Measurements from ENCODE around the gene EIF4E2.

The EIF4E2 gene, protein sequence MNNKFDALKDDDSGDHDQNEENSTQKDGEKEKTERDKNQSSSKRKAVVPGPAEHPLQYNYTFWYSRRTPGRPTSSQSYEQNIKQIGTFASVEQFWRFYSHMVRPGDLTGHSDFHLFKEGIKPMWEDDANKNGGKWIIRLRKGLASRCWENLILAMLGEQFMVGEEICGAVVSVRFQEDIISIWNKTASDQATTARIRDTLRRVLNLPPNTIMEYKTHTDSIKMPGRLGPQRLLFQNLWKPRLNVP

GRCh38 chr2:232550354-232551249 is at the start of gene EIF4E2, which contains the start of gene TIGD1:
EIF4E2 (plus strand) TSS chr2:232550689; CDS start chr2:232550725, 36 bp downstream.
TIGD1 (minus strand) TSS chr2:232550557; CDS start chr2:232549882, 675 bp downstream.
- DNase-seq = peak; percentile 95

DNA sequence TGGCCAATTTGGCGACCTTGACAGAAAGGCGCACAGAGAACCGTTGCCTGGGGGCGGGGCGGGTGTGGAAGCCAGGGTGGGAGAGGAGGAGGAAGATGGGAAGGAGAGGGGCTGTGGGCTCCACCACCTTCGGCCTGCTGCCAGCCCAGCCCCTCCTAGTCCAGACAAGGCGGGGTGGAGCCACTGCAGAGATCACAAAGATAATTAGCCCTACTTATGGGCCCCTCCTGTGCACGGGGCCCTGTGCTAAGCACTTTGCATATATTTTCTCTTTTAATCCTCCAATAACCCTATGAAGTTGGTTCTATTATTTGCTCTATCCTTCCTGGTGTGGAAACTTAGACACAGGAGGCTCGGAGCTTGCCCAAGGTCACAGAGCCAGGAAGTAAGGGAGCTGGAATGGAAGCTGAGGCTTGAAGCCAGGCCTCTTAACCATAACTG is 49.1 kb upstream of the EIF4E2 start:
- DNase-seq = no peak

- DNase-seq = no peak
Observed at GRCh38 chr2:232501794-232502390, 48.6 kb upstream of the EIF4E2 start.

GRCh38 chr2:232502511-232502910 is 48.0 kb upstream of the EIF4E2 start:
- DNase-seq = no peak

- peak; percentile 18 for DNase-seq
Observed at GRCh38 chr2:232502911-232503808, 47.3 kb upstream of the EIF4E2 start.

GRCh38 chr2:232503809-232504323 is 46.6 kb upstream of the EIF4E2 start:
- DNase-seq = no peak

DNA sequence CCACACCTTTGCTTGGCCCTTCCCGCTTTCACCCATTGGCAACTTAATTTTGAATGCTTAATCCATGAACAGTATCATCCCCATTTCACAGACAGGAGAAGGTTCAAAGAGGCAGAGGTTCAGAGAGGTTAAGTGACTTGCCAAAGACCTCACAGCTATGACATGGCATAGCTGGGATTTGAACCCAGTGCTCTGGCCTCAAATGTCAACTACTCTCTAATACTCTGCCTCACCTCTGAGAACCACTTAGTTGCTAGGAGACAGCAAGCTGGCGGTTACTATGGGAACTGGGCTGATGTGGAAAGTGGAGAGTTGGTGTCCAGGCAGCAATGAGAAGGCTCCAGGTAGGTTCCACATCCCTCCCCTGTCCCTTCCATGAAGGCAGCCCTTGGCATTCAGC is 46.1 kb upstream of the EIF4E2 start:
- no peak for DNase-seq

DNA sequence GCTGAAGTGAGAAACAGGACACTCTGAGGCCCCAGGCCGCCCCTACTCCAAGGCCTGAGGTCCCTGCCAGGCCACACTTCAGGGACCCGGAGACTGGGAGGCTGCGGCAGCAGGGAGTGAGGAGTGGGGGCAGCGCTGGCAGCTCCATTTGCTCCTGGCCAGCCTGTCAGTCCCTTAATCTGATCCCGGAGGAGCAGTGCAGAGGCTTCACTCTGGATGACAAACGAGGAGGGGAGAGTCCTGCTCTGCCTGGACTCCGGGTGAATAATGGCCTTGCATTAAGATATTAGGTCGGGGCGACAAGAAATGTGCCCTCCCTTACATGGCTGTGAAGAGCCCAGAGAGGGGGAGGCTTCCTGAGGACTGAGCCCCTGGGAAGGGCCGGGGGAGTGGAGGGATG is 44.6 kb upstream of the EIF4E2 start:
- no peak for DNase-seq

DNA sequence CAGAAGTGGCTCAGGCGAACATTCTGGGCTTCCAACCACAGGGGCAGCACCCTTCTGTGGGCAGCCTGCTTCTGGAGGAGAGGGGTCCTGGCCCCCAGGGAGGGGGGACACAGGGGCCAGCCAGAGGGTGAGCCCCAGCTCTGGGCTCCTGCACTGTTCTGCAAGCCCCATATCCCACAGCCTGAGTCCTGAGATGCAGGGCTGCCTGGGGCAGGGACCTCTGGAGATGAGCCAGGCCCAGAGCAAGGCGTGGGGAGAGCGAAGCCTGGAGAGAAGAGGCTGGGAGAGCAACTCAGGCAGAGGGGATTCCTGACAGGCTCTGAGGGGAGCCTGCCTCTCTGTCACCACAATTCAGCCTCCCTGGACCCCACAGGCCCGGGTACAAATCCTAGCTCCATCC is 43.8 kb upstream of the EIF4E2 start:
- no peak for DNase-seq

DNA sequence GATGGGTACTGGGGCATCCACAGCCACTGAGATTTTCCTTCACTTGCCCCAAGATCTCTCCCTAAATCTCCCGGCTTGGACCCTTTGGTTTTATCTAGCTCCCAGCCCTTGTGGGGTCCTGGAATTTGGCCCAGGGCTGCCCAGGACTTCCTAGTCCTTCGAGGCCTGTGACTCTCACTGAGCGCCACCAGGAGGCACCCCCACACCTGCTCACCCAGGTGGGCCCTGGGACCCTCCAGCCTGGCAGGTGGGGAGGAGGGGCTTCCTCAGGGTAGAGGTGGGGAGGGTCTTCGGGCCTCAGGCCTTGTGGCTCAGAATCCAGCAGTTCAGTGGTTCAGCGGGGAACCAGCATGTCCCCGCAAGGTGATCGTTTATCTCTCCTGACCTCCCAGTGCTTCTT is 42.2 kb upstream of the EIF4E2 start:
- DNase-seq = no peak

DNA sequence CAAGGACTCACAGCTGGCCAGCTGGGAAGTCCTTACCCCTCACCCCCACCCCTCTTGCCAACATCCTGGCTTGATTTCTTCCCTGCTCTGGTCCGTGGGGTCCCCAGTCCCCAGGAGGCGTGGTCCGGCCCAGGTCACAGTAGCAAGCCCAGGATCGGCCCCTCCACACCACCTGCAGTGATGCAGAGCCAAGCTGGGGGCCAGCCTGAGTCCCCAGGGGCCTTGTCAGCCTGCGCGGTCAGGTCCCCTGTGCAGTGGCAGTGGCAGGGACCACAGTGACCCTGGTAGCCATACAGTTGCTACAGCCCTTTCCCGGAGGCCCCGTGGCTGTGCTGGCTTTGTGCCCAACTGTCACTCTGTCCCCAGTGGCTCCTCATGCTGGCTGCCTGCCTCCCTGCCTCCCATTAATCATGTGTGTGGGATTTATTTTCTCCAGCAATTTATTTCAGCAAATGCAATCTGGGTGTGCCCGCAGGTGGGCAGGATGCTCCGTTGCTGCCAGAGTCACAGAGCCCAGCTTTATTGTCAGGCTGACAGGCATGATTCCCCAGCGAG is 39.1 kb upstream of the EIF4E2 start:
- no peak for DNase-seq

- no peak for DNase-seq
Observed at GRCh38 chr2:232512602-232513001, 37.9 kb upstream of the EIF4E2 start.

DNA sequence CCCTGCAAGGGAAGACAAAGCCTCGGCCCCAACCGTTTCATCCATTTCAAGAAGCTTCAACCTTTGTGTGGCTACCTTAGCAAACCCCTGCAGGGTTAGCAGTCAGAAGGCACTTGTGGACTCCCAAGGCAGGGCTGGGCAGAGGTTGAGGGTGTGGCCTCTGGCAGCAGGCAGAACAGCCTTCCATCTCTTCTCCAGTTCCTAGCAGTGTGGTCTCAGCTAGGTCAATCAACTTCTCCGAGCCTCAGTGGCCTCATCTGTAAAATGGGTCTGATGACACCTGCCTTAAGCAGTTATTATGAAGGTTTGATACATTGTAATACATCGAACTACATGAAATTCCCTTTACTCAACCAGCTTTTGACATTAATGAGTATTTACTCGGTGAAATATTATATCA is 37.1 kb upstream of the EIF4E2 start:
- no peak for DNase-seq

DNA sequence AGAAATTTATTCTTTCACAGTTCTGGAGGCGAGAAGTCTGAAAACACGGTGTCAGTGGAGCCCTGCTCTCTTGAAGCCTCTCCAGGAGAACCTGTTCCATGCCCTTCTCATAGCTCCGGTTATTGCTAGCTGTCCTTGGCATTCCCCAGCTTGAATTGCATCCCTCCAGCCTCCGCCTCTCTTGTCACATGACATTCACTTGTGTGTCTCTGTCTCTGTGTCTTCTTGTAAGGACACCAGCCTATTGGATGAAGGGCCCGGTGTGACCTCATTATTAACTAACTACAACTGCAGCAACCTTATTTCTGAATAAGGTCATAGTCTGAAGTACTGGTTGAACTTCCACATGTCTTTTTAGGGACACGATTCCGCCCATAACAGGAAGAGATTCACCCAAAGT is 34.9 kb upstream of the EIF4E2 start:
- no peak for DNase-seq

- DNase-seq = no peak
Observed at GRCh38 chr2:232516551-232516950, 33.9 kb upstream of the EIF4E2 start.

- DNase-seq = no peak
Observed at GRCh38 chr2:232518844-232519243, 31.6 kb upstream of the EIF4E2 start.

- no peak for DNase-seq
Observed at GRCh38 chr2:232519581-232520438, 30.7 kb upstream of the EIF4E2 start, which contains the start of gene PRSS56. PRSS56 (plus strand) TSS chr2:232520388; CDS start chr2:232520599, 211 bp downstream.

GRCh38 chr2:232520489-232520888 is 30.0 kb upstream of the EIF4E2 start:
- DNase-seq = no peak

DNA sequence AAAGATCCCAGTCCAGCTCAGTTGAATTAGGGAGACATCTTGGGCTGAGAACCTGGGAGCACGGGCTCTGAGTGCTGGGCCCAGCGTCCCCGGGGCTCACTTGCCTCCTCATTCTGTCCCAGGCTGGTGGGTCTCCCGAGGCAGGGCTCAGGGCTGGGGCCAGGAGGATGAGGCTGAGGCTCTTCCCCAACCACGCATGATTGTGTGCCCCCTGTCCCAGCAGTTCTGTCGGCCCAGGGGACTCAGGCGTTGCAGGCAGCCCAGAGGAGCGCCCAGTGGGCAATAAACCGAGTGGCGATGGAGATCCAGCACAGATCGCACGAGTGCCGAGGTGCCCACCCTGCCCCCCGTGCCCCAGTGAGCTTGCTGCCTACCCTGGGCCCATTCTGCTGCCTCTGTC is 29.4 kb upstream of the EIF4E2 start:
- no peak for DNase-seq

- peak; percentile 43 for DNase-seq
Observed at GRCh38 chr2:232521959-232522622, 28.4 kb upstream of the EIF4E2 start.

Data from stimulated activated CD4-positive, alpha-beta T cell treated with anti-CD3 and anti-CD28 coated beads, Interleukin-1b, Interleukin-23, amount 100 ng/mL, for 48 hours (primary cell).